Testis (tissue), 3 donors: ENCODE results near the gene CCDC57. TPM values are rescaled to one million over a fixed set of nuclear protein-coding genes. Genes with fewer than 3 reads are reported as not detected.

Experiments
- DNase-seq: peaks from one replicate; pipeline ENCODE4 v3.0.0-alpha.2; 2019
- H3K27ac ChIP-seq, 2 donors: fragments of 200-600 bp; sonication (generic); one replicate each; pipeline ENCODE4 v1.5.1; 2019
- H3K27me3 ChIP-seq: fragments of 200-600 bp; sonication (generic); one replicate; pipeline ENCODE4 v1.5.1; 2019
- H3K36me3 ChIP-seq: fragments of 200-600 bp; sonication (generic); one replicate; pipeline ENCODE4 v1.5.1; 2017; ENCODE audit warnings: low read depth; ENCODE audit errors: missing control alignments
- H3K4me1 ChIP-seq: fragments of 200-600 bp; sonication (generic); one replicate; pipeline ENCODE4 v1.5.1; 2019
- H3K4me3 ChIP-seq, 2 donors: fragments of 200-600 bp; sonication (generic); one replicate each; pipeline ENCODE4 v1.5.1; 2017 to 2019
- H3K9me3 ChIP-seq: fragments of 200-600 bp; sonication (generic); one replicate; pipeline ENCODE4 v1.5.1; 2017
- POLR2A ChIP-seq: fragments of 450-650 bp; IDR thresholded peaks from one replicate; pipeline ENCODE4 v1.6.1; 2017; ENCODE audit warnings: antibody characterized with exemption, mild to moderate bottlenecking, moderate library complexity
- WGBS, 2 donors: methylation state at CpG; one replicate each; pipeline ENCODE4 v1.1.5; 2018; 5-methylcytosine and 5-hydroxymethylcytosine counted together
- intact Hi-C: fragments of 100-400 bp; cut with DNase I; formaldehyde crosslinking; loops from one replicate; pipeline ENCODE4 v1.15.1; 2023; ENCODE audit warnings: low total_unique reads
- polyA plus RNA-seq: library from polyadenylated mRNA; stranded (reverse); fragments of 350-450 nt; fragmentation: Illumina TruSeq; extraction: RNeasy Lipid Tissue Mini Kit (QIAGEN cat#74804); gene quantifications from one replicate; pipeline ENCODE4 v1.2.3, GENCODE V29; 2014; ENCODE audit warnings: low read depth, low replicate concordance; ENCODE audit not compliant: insufficient read depth
- total RNA-seq, 2 donors: library from RNA; depleted of rRNA; stranded (reverse); fragments of >200 nt; gene quantifications; one replicate each; pipeline ENCODE4 v1.2.3, GENCODE V29; 2016
- TF ChIP-seq, protein P1 (sequence below), 3 experiments: fragments of 450-650 bp in 2 of 3; fragments of 200-600 bp in 1 of 3; sonication (generic) in 1 of 3; IDR thresholded peaks; one replicate each; pipeline ENCODE4 v1.5.1; 2016 to 2019; ENCODE audit warnings: antibody characterized with exemption in 3 of 3, mild to moderate bottlenecking in 2 of 3, moderate library complexity in 1 of 3

CCDC57 gene
- total and polyA plus RNA-seq, 3 donors from 2014 or later = 61.3 to 111 (median 71.8) TPM

DNA sequence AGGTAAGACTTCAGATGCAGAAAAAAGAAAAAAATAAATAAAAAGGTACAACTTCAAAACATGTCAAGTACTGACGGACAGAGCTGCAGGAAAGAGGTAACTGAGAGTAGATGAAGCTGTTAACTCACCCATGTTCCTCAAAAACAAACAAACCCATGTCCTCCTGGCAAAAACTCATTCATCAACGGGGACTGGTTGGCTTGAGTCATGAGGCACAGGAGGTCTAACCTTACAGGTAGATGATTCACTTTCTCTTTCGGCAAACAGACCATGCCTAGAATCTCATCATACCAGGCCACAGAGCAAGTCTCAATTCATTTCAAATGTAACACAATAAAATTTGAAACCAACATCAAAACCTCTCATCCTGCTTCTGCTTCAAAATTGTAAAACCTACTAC is 102.3 kb downstream of the CCDC57 start:
- no peaks in the 10 kb centered on the region for H3K36me3 ChIP-seq
- intact Hi-C loops = no loop called here
- peaks cover 18% of the 10 kb centered on the region for H3K4me1 ChIP-seq
- no peak for DNase-seq
- no peaks in the 10 kb centered on the region for H3K9me3 ChIP-seq
- 71 to 93% methylated on average over 3 of the region's 3 CpGs for WGBS, 2 donors
- H3K27me3 ChIP-seq = no peaks in the 10 kb centered on the region
- TF ChIP-seq POLR2A = no peak
- TF ChIP-seq, protein P1, sequence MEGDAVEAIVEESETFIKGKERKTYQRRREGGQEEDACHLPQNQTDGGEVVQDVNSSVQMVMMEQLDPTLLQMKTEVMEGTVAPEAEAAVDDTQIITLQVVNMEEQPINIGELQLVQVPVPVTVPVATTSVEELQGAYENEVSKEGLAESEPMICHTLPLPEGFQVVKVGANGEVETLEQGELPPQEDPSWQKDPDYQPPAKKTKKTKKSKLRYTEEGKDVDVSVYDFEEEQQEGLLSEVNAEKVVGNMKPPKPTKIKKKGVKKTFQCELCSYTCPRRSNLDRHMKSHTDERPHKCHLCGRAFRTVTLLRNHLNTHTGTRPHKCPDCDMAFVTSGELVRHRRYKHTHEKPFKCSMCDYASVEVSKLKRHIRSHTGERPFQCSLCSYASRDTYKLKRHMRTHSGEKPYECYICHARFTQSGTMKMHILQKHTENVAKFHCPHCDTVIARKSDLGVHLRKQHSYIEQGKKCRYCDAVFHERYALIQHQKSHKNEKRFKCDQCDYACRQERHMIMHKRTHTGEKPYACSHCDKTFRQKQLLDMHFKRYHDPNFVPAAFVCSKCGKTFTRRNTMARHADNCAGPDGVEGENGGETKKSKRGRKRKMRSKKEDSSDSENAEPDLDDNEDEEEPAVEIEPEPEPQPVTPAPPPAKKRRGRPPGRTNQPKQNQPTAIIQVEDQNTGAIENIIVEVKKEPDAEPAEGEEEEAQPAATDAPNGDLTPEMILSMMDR (IDR thresholded peaks at IDR 0.05) = no peak
- H3K4me3 ChIP-seq = no peak overlapping the region
- no peak overlapping the region for H3K27ac ChIP-seq

GRCh38 chr17:82108961-82109475 is 103.6 kb downstream of the CCDC57 start:
- TF ChIP-seq, protein P1 (IDR thresholded peaks at IDR 0.05) = no peak
- TF ChIP-seq POLR2A = no peak
- Histone ChIP-seq H3K27me3 (no peaks in the 10 kb centered on the region), H3K4me1 (peaks cover 23% of the 10 kb centered on the region), H3K36me3 (no peaks in the 10 kb centered on the region), H3K9me3 (no peaks in the 10 kb centered on the region), H3K27ac (no peak overlapping the region), H3K4me3 (no peak overlapping the region)
- no peak for DNase-seq
- WGBS, 2 donors = 95% methylated on average over 14 of the region's 14 CpGs
- intact Hi-C loops = no loop called here

DNA sequence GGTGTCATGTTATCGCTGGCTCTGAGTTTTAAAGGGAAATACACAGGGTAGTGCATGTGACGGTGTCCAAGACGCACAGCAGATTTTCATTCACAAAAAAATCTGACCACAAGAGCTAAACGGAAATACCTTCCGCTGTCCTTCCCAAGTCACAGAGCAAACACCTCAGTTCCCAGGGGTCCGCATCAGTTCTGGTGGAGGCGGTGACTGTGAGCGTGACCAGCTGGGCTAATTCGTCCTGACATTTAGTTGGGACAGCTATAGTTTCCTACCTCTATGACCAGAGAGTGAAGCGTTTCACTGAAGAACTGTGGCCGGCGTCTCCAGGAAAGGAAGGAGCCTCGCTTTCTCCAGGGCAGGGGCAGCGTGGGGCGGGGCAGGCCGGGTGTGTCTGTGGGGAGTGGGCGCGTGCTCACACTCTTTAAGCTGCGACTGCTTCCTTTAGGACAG is 104.1 kb downstream of the CCDC57 start:
- TF ChIP-seq, protein P1 (IDR thresholded peaks at IDR 0.05) = no peak
- no peak for TF ChIP-seq POLR2A
- WGBS, 2 donors = 89 to 90% methylated on average over 19 of the region's 19 CpGs
- H3K4me1 ChIP-seq = peaks cover 27% of the 10 kb centered on the region
- H3K27ac ChIP-seq = no peak overlapping the region
- H3K9me3 ChIP-seq = no peaks in the 10 kb centered on the region
- DNase-seq = no peak
- no peaks in the 10 kb centered on the region for H3K27me3 ChIP-seq
- H3K4me3 ChIP-seq = no peak overlapping the region
- intact Hi-C loops = no loop called here
- no peaks in the 10 kb centered on the region for H3K36me3 ChIP-seq

DNA sequence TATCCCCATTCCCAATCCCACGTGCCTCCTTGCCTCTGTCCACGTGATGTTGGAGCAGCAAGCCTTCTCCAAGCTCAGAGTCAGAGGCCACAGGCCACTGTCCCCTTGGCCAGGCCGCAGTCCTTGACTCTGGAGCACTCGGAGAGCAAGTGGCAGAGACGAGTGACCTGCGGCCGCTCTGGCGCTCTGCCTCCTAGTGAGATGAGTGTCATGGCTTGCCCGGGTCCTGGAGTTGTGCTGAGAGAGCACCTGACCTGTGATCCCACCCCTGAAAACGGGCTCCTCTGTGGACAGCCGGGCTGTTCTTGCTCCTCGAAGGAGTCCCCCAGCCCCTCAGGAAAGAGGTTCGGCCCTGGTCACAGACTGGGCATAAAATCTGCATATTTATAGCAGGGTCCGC is 104.6 kb downstream of the CCDC57 start:
- no peak overlapping the region for H3K4me3 ChIP-seq
- no peak overlapping the region for H3K27ac ChIP-seq
- no peak for DNase-seq
- intact Hi-C loops = no loop called here
- H3K9me3 ChIP-seq = no peaks in the 10 kb centered on the region
- no peaks in the 10 kb centered on the region for H3K36me3 ChIP-seq
- TF ChIP-seq POLR2A = no peak
- TF ChIP-seq, protein P1 (IDR thresholded peaks at IDR 0.05) = no peak
- peaks cover 27% of the 10 kb centered on the region for H3K4me1 ChIP-seq
- 76 to 84% methylated on average over 8 to 14 of the region's 14 CpGs for WGBS, 2 donors
- no peaks in the 10 kb centered on the region for H3K27me3 ChIP-seq

GRCh38 chr17:82107341-82107860 is 105.2 kb downstream of the CCDC57 start:
- Histone ChIP-seq H3K4me1 (peaks cover 27% of the 10 kb centered on the region), H3K27ac (no peak overlapping the region), H3K9me3 (no peaks in the 10 kb centered on the region), H3K27me3 (no peaks in the 10 kb centered on the region), H3K36me3 (no peaks in the 10 kb centered on the region), H3K4me3 (no peak overlapping the region)
- TF ChIP-seq, protein P1 (IDR thresholded peaks at IDR 0.05) = no peak
- no peak for TF ChIP-seq POLR2A
- intact Hi-C loops = no loop called here
- no peak for DNase-seq
- 88 to 90% methylated on average over 5 to 24 of the region's 24 CpGs for WGBS, 2 donors
